GM10266 (cell line): Measurements from ENCODE around the gene TLE6.

ENCODE experiments used
- DNase-seq: peaks from one replicate; pipeline ENCODE4 v3.0.0; 2012; ENCODE audit errors: extremely low spot score
- CTCF ChIP-seq: IDR thresholded peaks from 2 replicates; pipeline ENCODE4 v1.5.1; 2012; ENCODE audit warnings: mild to moderate bottlenecking, low read depth; ENCODE audit not compliant: control insufficient read depth, insufficient read depth; ENCODE audit errors: missing control alignments

Gene TLE6

DNA sequence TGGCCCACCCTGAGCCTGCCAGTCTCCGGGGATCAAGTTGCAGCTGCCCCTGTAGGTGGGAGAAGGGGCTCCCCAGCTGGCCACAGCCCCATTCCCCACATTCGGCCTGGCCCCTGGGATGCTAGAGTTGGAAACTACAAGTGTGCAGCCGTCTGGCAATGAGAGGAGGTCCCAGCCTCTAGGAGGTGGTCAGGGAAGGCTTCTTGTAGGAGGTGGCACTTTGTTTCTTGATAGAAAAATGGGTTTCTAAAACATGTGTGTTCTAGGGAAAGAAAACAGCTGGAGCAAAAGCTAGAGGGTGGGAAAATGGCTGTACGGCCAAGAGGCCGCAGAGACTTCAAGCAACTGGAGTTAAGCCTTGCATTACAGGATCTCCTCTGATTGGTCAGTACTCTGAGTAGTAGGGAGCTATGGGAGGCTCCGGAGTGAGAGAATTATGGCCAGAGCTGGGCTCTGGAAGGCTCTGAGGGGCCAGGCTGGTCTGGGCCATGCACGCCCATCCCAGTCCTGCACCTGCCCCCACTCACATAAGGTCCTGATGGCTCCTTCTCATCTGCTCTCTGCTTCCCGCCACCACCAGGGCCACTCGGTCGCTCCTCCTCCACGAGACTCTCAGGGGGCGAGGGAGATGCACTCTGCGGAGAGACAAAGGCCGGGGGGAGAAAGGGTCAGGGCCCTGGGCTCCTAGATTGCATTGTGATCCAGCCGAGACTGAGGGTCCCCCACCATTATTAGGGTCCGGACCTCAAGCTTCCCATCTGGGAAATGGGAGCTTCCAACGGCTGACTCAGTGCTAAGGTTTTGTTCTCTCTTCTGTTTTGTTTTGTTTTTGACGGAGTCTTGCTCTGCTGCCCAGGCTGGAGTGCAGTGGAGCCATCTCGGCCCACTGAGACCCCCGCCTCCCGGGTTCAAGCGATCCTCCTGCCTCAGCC, 38.0 kb downstream of the TLE6 start:
- no peak for DNase-seq
- TF ChIP-seq CTCF, result no peak

- no peak for DNase-seq
- no peak for TF ChIP-seq CTCF
Measured at GRCh38 chr19:3017923-3018322, 40.6 kb downstream of the TLE6 start.

GRCh38 chr19:3019211-3019854, 42.0 kb downstream of the TLE6 start:
- DNase-seq, result no peak
- TF ChIP-seq CTCF, result no peak

GRCh38 chr19:3020321-3020960, 43.1 kb downstream of the TLE6 start:
- TF ChIP-seq CTCF, result no peak
- no peak for DNase-seq

GRCh38 chr19:3024509-3024869, 47.1 kb downstream of the TLE6 start:
- no peak for TF ChIP-seq CTCF
- DNase-seq, result no peak

GRCh38 chr19:3024870-3025548, 47.6 kb downstream of the TLE6 start:
- TF ChIP-seq CTCF, result no peak
- DNase-seq, result no peak
